Endothelial cell of umbilical vein (primary cell): ENCODE results near the gene NTNG1. TPM values are rescaled to one million over a fixed set of nuclear protein-coding genes. Genes with fewer than 3 reads are reported as not detected.

Experiments used
- BruUV-seq: library from RNA; stranded (reverse); fragments of 400-500 nt; replicated peaks from 2 replicates; lab custom pipeline; 2021; lab: Mats Ljungman, UMichigan
- CTCF ChIA-PET: fragments of 300-600, 350-600 bp; sonication (Branson Sonifier 250); formaldehyde crosslinking; loops from one replicate; lab custom pipeline; 2021; ENCODE audit warnings: antibody characterized with exemption, inconsistent platforms; lab: Charles Lee
- POLR2A ChIA-PET: fragments of 300-600, 350-600 bp; sonication (Branson Sonifier 250); formaldehyde crosslinking; loops from one replicate; lab custom pipeline; 2021; ENCODE audit warnings: antibody characterized with exemption, inconsistent platforms; lab: Charles Lee
- DNase-seq: peaks from one replicate; pipeline ENCODE4 v3.0.0-alpha.2; 2011; ENCODE audit warnings: low read depth, low spot score
- FAIRE-seq: peaks from 2 replicates; lab custom pipeline; 2011; peaks lifted over from hg19 to GRCh38; lab: Jason Lieb, UNC
- H2AFZ ChIP-seq: 2 replicates; pipeline ENCODE4 v1.6.0; 2012; ENCODE audit warnings: low read depth, low read length, control low read depth, inconsistent platforms
- H3K27ac ChIP-seq: 2 replicates; pipeline ENCODE4 v1.5.1; 2011; ENCODE audit warnings: low read depth, mild to moderate bottlenecking, control low read depth, low read length, moderate library complexity; ENCODE audit not compliant: insufficient read depth
- H3K27me3 ChIP-seq, 2 experiments: 2 replicates each; pipeline versions ENCODE4 v1.6.0 to v1.6.1; 2011; ENCODE audit warnings: low read length in 2 of 2, mixed read lengths in 1 of 2; ENCODE audit not compliant: control insufficient read depth in 2 of 2, insufficient read depth in 2 of 2
- H3K36me3 ChIP-seq, 2 experiments: 2 replicates in 1 of 2; 3 replicates in 1 of 2; pipeline ENCODE4 v1.5.1; 2011; ENCODE audit warnings: low read length in 2 of 2, mild to moderate bottlenecking in 1 of 2, moderate library complexity in 1 of 2; ENCODE audit not compliant: control insufficient read depth in 2 of 2, insufficient read depth in 2 of 2; ENCODE audit errors: extremely low read depth in 1 of 2
- H3K4me1 ChIP-seq: 3 replicates; pipeline ENCODE4 v1.5.1; 2011; ENCODE audit warnings: mild to moderate bottlenecking, low read length; ENCODE audit not compliant: control insufficient read depth, insufficient read depth; ENCODE audit errors: extremely low read depth
- H3K4me2 ChIP-seq: 2 replicates; pipeline ENCODE4 v1.6.1; 2011; ENCODE audit warnings: low read length, control low read depth, mixed read lengths; ENCODE audit not compliant: insufficient read depth
- H3K4me3 ChIP-seq, 3 experiments: fragments of 200-600 bp in 1 of 3; sonication (generic), shearing (Covaris generic) in 1 of 3; replicated peaks in 1 of 3; 2 replicates each; pipeline ENCODE4 v1.5.1; 2011 to 2016; ENCODE audit warnings: control low read depth in 3 of 3, low read length in 3 of 3, mild to moderate bottlenecking in 2 of 3, inconsistent platforms in 1 of 3, low read depth in 1 of 3, moderate library complexity in 1 of 3; ENCODE audit not compliant: insufficient read depth in 1 of 3
- H3K79me2 ChIP-seq: 2 replicates; pipeline ENCODE4 v1.6.0; 2012; ENCODE audit warnings: low read length, inconsistent platforms; ENCODE audit not compliant: control insufficient read depth, insufficient read depth
- H3K9ac ChIP-seq: replicated peaks from 2 replicates; pipeline ENCODE3; 2011; ENCODE audit warnings: low read length, control low read depth; ENCODE audit not compliant: insufficient read depth; ENCODE audit errors: extremely low read depth
- H3K9me1 ChIP-seq: replicated peaks from 3 replicates; pipeline ENCODE4 v1.6.0; 2011; ENCODE audit warnings: mild to moderate bottlenecking, low read length; ENCODE audit not compliant: control insufficient read depth, insufficient read depth; ENCODE audit errors: extremely low read depth
- H3K9me3 ChIP-seq: replicated peaks from 2 replicates; pipeline ENCODE4 v1.5.1; 2012; ENCODE audit warnings: low read length, inconsistent platforms; ENCODE audit not compliant: control insufficient read depth, insufficient read depth
- H4K20me1 ChIP-seq: replicated peaks from 2 replicates; pipeline ENCODE3; 2011; ENCODE audit warnings: mild to moderate bottlenecking, low read length; ENCODE audit not compliant: control insufficient read depth, insufficient read depth; ENCODE audit errors: extremely low read depth
- EZH2 ChIP-seq: IDR thresholded peaks from 2 replicates; pipeline ENCODE4 v1.6.1; 2012; ENCODE audit warnings: borderline replicate concordance, low read depth, mild to moderate bottlenecking, moderate library complexity, low read length, inconsistent platforms; ENCODE audit not compliant: severe bottlenecking
- JUN ChIP-seq: IDR thresholded peaks from 2 replicates; pipeline ENCODE4 v1.6.1; 2011; ENCODE audit warnings: borderline replicate concordance, low read depth; ENCODE audit not compliant: insufficient read length, insufficient read depth
- MYC ChIP-seq: IDR thresholded peaks from one replicate; pipeline ENCODE4 v1.6.1; 2011; ENCODE audit warnings: mild to moderate bottlenecking, low read depth, low read length
- POLR2A ChIP-seq: IDR thresholded peaks from 2 replicates; pipeline ENCODE4 v1.6.1; 2012; ENCODE audit warnings: low read depth, mild to moderate bottlenecking, control low read depth, low read length
- dilution Hi-C: fragments of 300-500 bp; cut with MboI; formaldehyde crosslinking; loops from one replicate; pipeline ENCODE4 v1.15.0; 2019; ENCODE audit warnings: low sequenced_read_pairs; ENCODE audit not compliant: extremely low pct_ligation_motif_present
- intact Hi-C: fragments of 100-400 bp; cut with micrococcal nuclease; formaldehyde crosslinking; loops from one replicate; pipeline ENCODE4 v1.10.0; 2022
- polyA plus RNA-seq, 4 experiments: library from polyadenylated mRNA; depleted of rRNA in 3 of 4; stranded (reverse) in 3 of 4; unstranded in 1 of 4; fragments of >200 nt; gene quantifications; 2 replicates each; pipeline versions ENCODE4 v1.2.1 to v1.2.3, GENCODE V29; 2011 to 2012; ENCODE audit warnings: missing spikeins in 1 of 4
- total RNA-seq: library from RNA; stranded (reverse); gene quantifications from 2 replicates; pipeline ENCODE4 v1.2.3, GENCODE V29; 2021
- TF ChIP-seq, protein P1 (sequence below): IDR thresholded peaks from 2 replicates; pipeline ENCODE4 v1.6.1; 2011; ENCODE audit not compliant: insufficient read depth, insufficient read length
- TF ChIP-seq, protein P2 (sequence below), 2 donors: IDR thresholded peaks; 1 replicate in 1 of 2; 2 replicates in 1 of 2; pipeline ENCODE4 v1.5.1; 2011; ENCODE audit warnings: low read length in 2 of 2, mild to moderate bottlenecking in 2 of 2, moderate library complexity in 2 of 2, control low read depth in 1 of 2, inconsistent platforms in 1 of 2, low read depth in 1 of 2; ENCODE audit not compliant: insufficient read depth in 1 of 2; ENCODE audit errors: extremely low read depth in 1 of 2

NTNG1 gene
- total and polyA plus RNA-seq, 2 donors (not counting 3 experiments of a cell fraction or from before 2014, with no cell fraction given), result not detected

DNA sequence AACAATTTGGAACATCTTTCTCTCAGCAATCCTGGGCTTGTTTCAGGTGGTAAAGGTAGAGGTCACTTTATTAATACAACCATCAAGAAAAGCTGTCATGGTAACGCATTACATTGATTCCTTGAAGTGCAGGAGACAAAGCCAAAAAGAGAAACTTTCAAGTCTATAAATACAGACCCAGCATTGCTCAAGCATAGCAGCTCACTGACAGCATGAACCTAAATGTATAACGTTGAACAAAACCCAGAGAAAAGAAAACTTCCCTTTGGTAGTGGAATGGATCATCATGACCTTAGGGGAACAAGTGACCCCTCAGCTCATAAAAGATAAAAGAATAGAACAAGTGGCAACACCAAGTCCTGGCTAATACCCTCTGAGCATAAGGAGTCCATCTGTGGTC, 332.2 kb downstream of the NTNG1 start:
- Histone ChIP-seq H3K4me1 (no peaks in the 10 kb centered on the region), H3K9ac (no peak overlapping the region), H3K9me1 (no peaks in the 10 kb centered on the region), H3K27me3 (no peaks in the 10 kb centered on the region), H2AFZ (no peak overlapping the region), H3K79me2 (no peaks in the 10 kb centered on the region), H3K27ac (no peak overlapping the region), H4K20me1 (no peaks in the 10 kb centered on the region), H3K36me3 (no peaks in the 10 kb centered on the region), H3K4me2 (no peak overlapping the region), H3K4me3 (no peak overlapping the region), H3K9me3 (no peaks in the 10 kb centered on the region)
- FAIRE-seq (no peak), DNase-seq (no peak)
- ChIA-PET POLR2A (no interaction called here), CTCF (no interaction called here)
- BruUV-seq, result no TSS peak
- TF ChIP-seq, protein P1, sequence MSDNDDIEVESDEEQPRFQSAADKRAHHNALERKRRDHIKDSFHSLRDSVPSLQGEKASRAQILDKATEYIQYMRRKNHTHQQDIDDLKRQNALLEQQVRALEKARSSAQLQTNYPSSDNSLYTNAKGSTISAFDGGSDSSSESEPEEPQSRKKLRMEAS, result no peak
- TF ChIP-seq EZH2 (no peak), JUN (no peak), POLR2A (no peak), MYC (no peak)
- TF ChIP-seq, protein P2, sequence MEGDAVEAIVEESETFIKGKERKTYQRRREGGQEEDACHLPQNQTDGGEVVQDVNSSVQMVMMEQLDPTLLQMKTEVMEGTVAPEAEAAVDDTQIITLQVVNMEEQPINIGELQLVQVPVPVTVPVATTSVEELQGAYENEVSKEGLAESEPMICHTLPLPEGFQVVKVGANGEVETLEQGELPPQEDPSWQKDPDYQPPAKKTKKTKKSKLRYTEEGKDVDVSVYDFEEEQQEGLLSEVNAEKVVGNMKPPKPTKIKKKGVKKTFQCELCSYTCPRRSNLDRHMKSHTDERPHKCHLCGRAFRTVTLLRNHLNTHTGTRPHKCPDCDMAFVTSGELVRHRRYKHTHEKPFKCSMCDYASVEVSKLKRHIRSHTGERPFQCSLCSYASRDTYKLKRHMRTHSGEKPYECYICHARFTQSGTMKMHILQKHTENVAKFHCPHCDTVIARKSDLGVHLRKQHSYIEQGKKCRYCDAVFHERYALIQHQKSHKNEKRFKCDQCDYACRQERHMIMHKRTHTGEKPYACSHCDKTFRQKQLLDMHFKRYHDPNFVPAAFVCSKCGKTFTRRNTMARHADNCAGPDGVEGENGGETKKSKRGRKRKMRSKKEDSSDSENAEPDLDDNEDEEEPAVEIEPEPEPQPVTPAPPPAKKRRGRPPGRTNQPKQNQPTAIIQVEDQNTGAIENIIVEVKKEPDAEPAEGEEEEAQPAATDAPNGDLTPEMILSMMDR (IDR thresholded peaks at IDR 0.05; ENCODE audit: extremely low read depth in 1 of 2, insufficient read depth in 1 of 2, low read depth in 1 of 2, low read length in 2 of 2), result no peak
- dilution Hi-C loops, result no loop called here
- intact Hi-C loops, result no loop called here
